Transverse colon (tissue), 4 donors: ENCODE results near the gene MBP. TPM values are rescaled to one million over a fixed set of nuclear protein-coding genes. Genes with fewer than 3 reads are reported as not detected.

Experiments used
- DNase-seq: peaks from one replicate; pipeline ENCODE4 v3.0.0-alpha.2; 2019
- H3K27ac ChIP-seq, 4 donors: fragments of 200-600 bp; sonication (generic); 2 replicates each; pipeline ENCODE4 v1.5.1; 2016 to 2018; ENCODE audit warnings: inconsistent platforms in 4 of 4
- H3K27me3 ChIP-seq: fragments of 200-600 bp; sonication (generic); 2 replicates; pipeline ENCODE4 v1.5.1; 2017; ENCODE audit warnings: inconsistent platforms
- H3K36me3 ChIP-seq, 4 donors: fragments of 200-600 bp; sonication (generic); 2 replicates each; pipeline ENCODE4 v1.5.1; 2017 to 2019; ENCODE audit warnings: inconsistent platforms in 4 of 4
- H3K4me1 ChIP-seq, 4 donors: fragments of 200-600 bp; sonication (generic); 2 replicates each; pipeline ENCODE4 v1.5.1; 2017 to 2020; ENCODE audit warnings: inconsistent platforms in 4 of 4
- H3K4me3 ChIP-seq, 4 donors: fragments of 200-600 bp; sonication (generic); 1 replicate in 1 of 4; 2 replicates in 3 of 4; pipeline versions ENCODE4 v1.5.1 to v1.6.1; 2017 to 2019; ENCODE audit warnings: inconsistent platforms in 4 of 4
- H3K9me3 ChIP-seq, 2 donors: fragments of 200-600 bp; sonication (generic); 2 replicates each; pipeline ENCODE4 v1.5.1; 2017 to 2019; ENCODE audit warnings: inconsistent platforms in 2 of 2
- CTCF ChIP-seq, 5 experiments: fragments of 200-600 bp in 3 of 5; fragments of 450-650 bp in 2 of 5; sonication (generic) in 3 of 5; IDR thresholded peaks; 1 replicate in 2 of 5; 2 replicates in 3 of 5; pipeline ENCODE4 v1.5.1; 2016 to 2017; ENCODE audit warnings: antibody characterized with exemption in 5 of 5, inconsistent platforms in 3 of 5, mild to moderate bottlenecking in 2 of 5, moderate library complexity in 1 of 5
- EP300 ChIP-seq: sonication (generic); formaldehyde crosslinking; IDR thresholded peaks from one replicate; pipeline ENCODE4 v1.6.1; 2017; ENCODE audit warnings: antibody characterized with exemption, low read depth
- POLR2A ChIP-seq: fragments of 450-650 bp; IDR thresholded peaks from one replicate; pipeline ENCODE4 v1.6.1; 2016; ENCODE audit warnings: antibody characterized with exemption, mild to moderate bottlenecking, moderate library complexity
- POLR2AphosphoS5 ChIP-seq, 3 donors: sonication (generic); formaldehyde crosslinking; IDR thresholded peaks; one replicate each; pipeline ENCODE4 v1.6.1; 2016; ENCODE audit warnings: antibody characterized with exemption in 3 of 3
- WGBS, 2 donors: methylation state at CpG; one replicate each; pipeline ENCODE4 v1.1.5; 2018; ENCODE audit warnings: low coverage in 1 of 2; 5-methylcytosine and 5-hydroxymethylcytosine counted together
- in situ Hi-C, 4 donors: fragments of 200-750 bp; cut with MboI; loops; one replicate each; pipeline versions ENCODE4 v1.15.0 to v1.15.1; 2017; ENCODE audit warnings: low sequenced_read_pairs in 3 of 4, low pct_ligation_motif_present in 1 of 4, low pct_unique_long_range_greater_than_20kb in 1 of 4
- intact Hi-C: fragments of 100-400 bp; cut with DNase I; formaldehyde crosslinking; loops from one replicate; pipeline ENCODE4 v1.15.1; 2023; ENCODE audit warnings: low total_unique reads
- total RNA-seq, 4 donors: library from RNA; depleted of rRNA; stranded (reverse); fragments of >200 nt; gene quantifications; one replicate each; pipeline ENCODE4 v1.1.0, GENCODE V29; 2016

The MBP gene
- total RNA-seq, 4 donors from 2014 or later, result 12.7 to 53.4 (median 41.0) TPM

GRCh38 chr18:77112747-77113092, 19.9 kb downstream of the MBP start:
- in situ Hi-C loops, result no loop called here
- Histone ChIP-seq H3K4me1 (peaks cover 19 to 65% (median 37%) of the 10 kb centered on the region in 4 donors), H3K36me3 (no peaks in the 10 kb centered on the region), H3K4me3 (no peak overlapping the region), H3K27me3 (no peaks in the 10 kb centered on the region), H3K27ac (peak overlapping the region in 3 of 4 donors; percentile 14 to 92 (median 83)), H3K9me3 (no peaks in the 10 kb centered on the region)
- no peak for TF ChIP-seq POLR2AphosphoS5 (IDR thresholded peaks at IDR 0.05)
- TF ChIP-seq POLR2A, result no peak
- no peak for TF ChIP-seq CTCF (IDR thresholded peaks at IDR 0.05)
- no peak for TF ChIP-seq EP300
- no peak for DNase-seq
- intact Hi-C loops, result loop anchor here (5.0 kb wide), 1 partner anchor 1995 kb away; no protein-coding TSS in a partner anchor
- whole genome bisulfite sequencing, 2 donors, result 90% methylated on average over 7 of the region's 7 CpGs; no CpG with 5 or more reads in 1 of the 2 donors

GRCh38 chr18:77111951-77112746, 20.4 kb downstream of the MBP start:
- intact Hi-C loops, result loop anchor here (5.0 kb wide), 1 partner anchor 1995 kb away; no protein-coding TSS in a partner anchor
- 79 to 89% methylated on average over 3 to 43 of the region's 43 CpGs for WGBS, 2 donors
- H3K4me1 ChIP-seq, result peaks cover 19 to 71% (median 39%) of the 10 kb centered on the region in 4 donors
- TF ChIP-seq POLR2AphosphoS5 (IDR thresholded peaks at IDR 0.05) (no peak), POLR2A (peak; percentile 6)
- DNase-seq, result no peak
- in situ Hi-C loops, result no loop called here
- no peak overlapping the region for H3K4me3 ChIP-seq
- H3K27ac ChIP-seq, result peak overlapping the region in 3 of 4 donors; percentile 32 to 92 (median 83)
- no peaks in the 10 kb centered on the region for H3K9me3 ChIP-seq
- no peaks in the 10 kb centered on the region for H3K36me3 ChIP-seq
- H3K27me3 ChIP-seq, result no peaks in the 10 kb centered on the region

- no peak overlapping the region for H3K4me3 ChIP-seq
- intact Hi-C loops, result loop anchor here (5.0 kb wide), 1 partner anchor 1996 kb away; no protein-coding TSS in a partner anchor
- in situ Hi-C loops, result no loop called here
Observed at GRCh38 chr18:77111449-77111848, 21.1 kb downstream of the MBP start.

GRCh38 chr18:77110936-77111335, 21.6 kb downstream of the MBP start:
- H3K27ac ChIP-seq, result peak overlapping the region in 3 of 4 donors; percentile 32 to 83 (median 55)
- H3K27me3 ChIP-seq, result no peaks in the 10 kb centered on the region
- TF ChIP-seq EP300 (no peak), POLR2AphosphoS5 (IDR thresholded peaks at IDR 0.05) (no peak), POLR2A (no peak), CTCF (IDR thresholded peaks at IDR 0.05) (no peak)
- no peaks in the 10 kb centered on the region for H3K36me3 ChIP-seq
- peaks cover 19 to 76% (median 40%) of the 10 kb centered on the region in 4 donors for H3K4me1 ChIP-seq
- WGBS, 2 donors, result 95 to 96% methylated on average over 5 to 14 of the region's 14 CpGs
- H3K4me3 ChIP-seq, result no peak overlapping the region
- in situ Hi-C loops (no loop called here), intact Hi-C loops (loop anchor here (5.0 kb wide), 1 partner anchor 1996 kb away; no protein-coding TSS in a partner anchor)
- H3K9me3 ChIP-seq, result no peaks in the 10 kb centered on the region
- no peak for DNase-seq

More at GRCh38 chr18:77111449-77111848, 21.1 kb downstream of the MBP start:
- Histone ChIP-seq H3K9me3 (no peaks in the 10 kb centered on the region), H3K36me3 (no peaks in the 10 kb centered on the region), H3K27ac (peak overlapping the region; percentile 30 to 83 (median 44)), H3K27me3 (no peaks in the 10 kb centered on the region), H3K4me1 (peaks cover 19 to 76% (median 38%) of the 10 kb centered on the region in 4 donors)
- no peak for TF ChIP-seq POLR2AphosphoS5 (IDR thresholded peaks at IDR 0.05)
- no peak for TF ChIP-seq EP300
- no peak for TF ChIP-seq CTCF (IDR thresholded peaks at IDR 0.05)
- no peak for TF ChIP-seq POLR2A
- DNase-seq, result no peak
- WGBS, 2 donors, result 51 to 69% methylated on average over 2 to 11 of the region's 11 CpGs
